ENCODE data around the gene PPM1E. TPM values are rescaled to one million over a fixed set of nuclear protein-coding genes. Genes with fewer than 3 reads are reported as not detected.

PPM1E gene
- total RNA-seq, 1 experiment from 2014 or later, result 7.1 TPM

- Histone ChIP-seq H4K91ac (ENCODE audit: insufficient read length, low read depth, low read length) (no peak overlapping the region), H3K14ac (ENCODE audit: insufficient read depth, low read length) (no peak overlapping the region), H3K27me3 (ENCODE audit: insufficient read depth, low read length) (no peaks in the 10 kb centered on the region), H2BK20ac (ENCODE audit: low read depth, low read length, poor library complexity, severe bottlenecking) (no peak overlapping the region), H3K18ac (ENCODE audit: insufficient read length, low read depth, low read length) (no peak overlapping the region), H2BK12ac (ENCODE audit: insufficient read length, low read depth, low read length) (no peak overlapping the region), H3K23me2 (ENCODE audit: insufficient read length, low read depth, low read length, poor library complexity, severe bottlenecking) (no peaks in the 10 kb centered on the region), H4K20me1 (ENCODE audit: control insufficient read depth, insufficient read depth, insufficient read length) (no peaks in the 10 kb centered on the region), H2AFZ (ENCODE audit: low read length) (no peak overlapping the region), H3K79me1 (ENCODE audit: insufficient read depth, low read depth, low read length, poor library complexity, severe bottlenecking) (no peaks in the 10 kb centered on the region), H2AK5ac (ENCODE audit: insufficient read length, low read length) (no peak overlapping the region), H3K4ac (ENCODE audit: low read depth, low read length) (no peak overlapping the region), H3K79me2 (ENCODE audit: insufficient read depth, low read length) (no peaks in the 10 kb centered on the region), H4K5ac (ENCODE audit: insufficient read length, low read depth, low read length) (no peak overlapping the region), H3K4me2 (ENCODE audit: insufficient read depth, insufficient read length, low read length) (no peak overlapping the region), H4K8ac (replicated peaks; ENCODE audit: insufficient read length, low read depth, low read length) (no peak overlapping the region), H2BK5ac (ENCODE audit: insufficient read length, low read length) (no peak overlapping the region), H2BK15ac (ENCODE audit: low read depth, low read length) (no peak overlapping the region), H3K9me3 (ENCODE audit: control insufficient read depth, low read depth, low read length) (no peaks in the 10 kb centered on the region), H3K56ac (ENCODE audit: insufficient read length, low read depth, low read length) (no peak overlapping the region), H3K23ac (ENCODE audit: insufficient read length, low read depth, low read length) (no peak overlapping the region), H3T11ph (ENCODE audit: low read length) (no peak overlapping the region), H3K9ac (ENCODE audit: extremely low read depth, insufficient read length, low read length) (no peak overlapping the region), H2BK120ac (ENCODE audit: low read depth, low read length, poor library complexity, severe bottlenecking) (no peak overlapping the region), H3K27ac (ENCODE audit: insufficient read length, low read depth, low read length) (no peak overlapping the region), H3K4me1 (ENCODE audit: insufficient read depth, low read length) (no peaks in the 10 kb centered on the region)
- no peaks in the 10 kb centered on the region for H3K9me3 Mint-ChIP-seq
- no peaks in the 10 kb centered on the region for H3K27me3 Mint-ChIP-seq (ENCODE audit: low read depth)
- no peak for TF ChIP-seq CTCF (conservative IDR thresholded peaks at IDR 0.05)
- DNase-seq, result no peak
- H3K4me1 Mint-ChIP-seq, result no peaks in the 10 kb centered on the region
- no CpG with 5 or more reads among the region's 3 CpGs for WGBS (ENCODE audit: extremely low coverage, insufficient read length, low lambda C conversion rate)
- H3K36me3 Mint-ChIP-seq (ENCODE audit: insufficient read depth in 1 of 3, low read depth in 3 of 3), result no peaks in the 10 kb centered on the region
- no peak overlapping the region for H3K4me3 Mint-ChIP-seq
- peak overlapping the region in 1 of 3 experiments; percentile 22; a peak in 1 of 7 replicates for H3K27ac Mint-ChIP-seq
Measured at GRCh38 chr17:58706351-58707140, 49.1 kb upstream of the PPM1E start.

All from H9 (cell line).